GM19035 (cell line): ENCODE results near the gene ITM2A.

Source experiments
- ATAC-seq: cut with Tn5 transposase; IDR thresholded peaks from one replicate; pipeline ENCODE4 v1.9.1; 2021; ENCODE audit not compliant: unreplicated experiment

The ITM2A gene

DNA sequence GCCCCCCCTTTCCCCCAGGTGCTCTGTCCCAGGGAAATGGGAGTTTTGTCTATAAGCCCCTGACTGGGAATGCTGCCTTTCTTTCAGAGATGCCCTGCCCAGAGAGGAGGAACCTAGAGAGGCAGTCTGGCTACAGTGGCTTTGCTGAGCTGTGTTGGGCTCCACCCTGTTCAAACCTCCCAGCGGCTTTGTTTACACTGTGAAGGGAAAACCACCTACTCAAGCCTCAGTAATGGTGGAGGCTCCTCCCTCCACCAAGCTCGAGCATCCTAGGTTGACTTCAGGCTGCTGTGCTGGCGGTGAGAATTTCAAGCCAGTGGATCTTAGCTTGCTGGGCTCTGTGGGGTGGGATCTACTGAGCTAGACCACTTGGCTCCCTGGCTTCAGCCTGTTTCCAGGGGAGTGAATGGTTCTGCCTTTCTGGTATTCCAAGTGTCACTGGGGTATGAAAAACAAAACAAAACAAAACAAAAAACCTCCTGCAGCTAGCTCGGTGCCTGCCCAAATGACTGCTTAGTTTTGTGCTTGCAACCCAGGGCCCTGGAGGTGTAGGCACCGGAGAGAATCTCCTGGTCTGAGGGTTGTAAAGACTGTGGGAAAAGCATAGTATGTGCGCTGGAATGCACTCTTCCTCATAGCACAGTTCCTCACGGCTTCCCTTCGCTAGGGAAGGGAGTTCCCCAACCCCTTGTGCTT is 41.7 kb downstream of the ITM2A start:
- ATAC-seq = no peak
